HepG2 (cell line): ENCODE measurements around the gene PPM1M. TPM values are rescaled to one million over a fixed set of nuclear protein-coding genes. Genes with fewer than 3 reads are reported as not detected.
A peak's percentile ranks its signal among the peaks of the same experiment; 100 is the strongest.

ENCODE experiments used
- CHD4 ChIP-seq: fragments of 200-600 bp; sonication (generic); IDR thresholded peaks from 2 replicates; pipeline ENCODE4 v1.7.0; 2017; ENCODE audit warnings: mild to moderate bottlenecking, low read length, borderline replicate concordance
- CREB1 ChIP-seq, 2 experiments: fragments of 450-650 bp in 1 of 2; IDR thresholded peaks; 2 replicates each; pipeline ENCODE4 v1.6.1; 2016 to 2017; ENCODE audit warnings: control low read depth in 1 of 2, mild to moderate bottlenecking in 1 of 2, missing compliant biosample characterization in 1 of 2, missing genetic modification characterization in 1 of 2
- DNMT3B ChIP-seq: conservative IDR thresholded peaks from 2 replicates; pipeline ENCODE4 v1.6.1; 2016; ENCODE audit warnings: missing biosample characterization, control low read depth
- FOXA3 ChIP-seq: IDR thresholded peaks from 2 replicates; pipeline ENCODE4 v1.6.1; 2016; ENCODE audit warnings: missing genetic modification reagents, missing compliant biosample characterization
- HOXA3 ChIP-seq: sonication (generic); formaldehyde crosslinking; IDR thresholded peaks from 2 replicates; pipeline ENCODE4 v1.5.0; 2020; ENCODE audit warnings: missing genetic modification reagents
- JDP2 ChIP-seq: sonication (generic); formaldehyde crosslinking; IDR thresholded peaks from 2 replicates; pipeline ENCODE4 v1.8.1; 2022; ENCODE audit warnings: missing genetic modification reagents, borderline replicate concordance
- LCORL ChIP-seq, 2 experiments: fragments of 450-650 bp in 1 of 2; sonication (generic) in 1 of 2; formaldehyde crosslinking in 1 of 2; IDR thresholded peaks; 2 replicates each; pipeline versions ENCODE4 v1.5.0 to v1.6.1; 2017 to 2020; ENCODE audit warnings: antibody characterized with exemption in 1 of 2, missing genetic modification reagents in 1 of 2
- MED1 ChIP-seq: sonication (generic); formaldehyde crosslinking; IDR thresholded peaks from 2 replicates; pipeline ENCODE4 v1.4.0; 2020; ENCODE audit warnings: missing genetic modification reagents
- MEF2D ChIP-seq: sonication (generic); formaldehyde crosslinking; IDR thresholded peaks from 2 replicates; pipeline ENCODE4 v1.5.1; 2020; ENCODE audit warnings: mild to moderate bottlenecking, missing genetic modification reagents
- MEIS1 ChIP-seq: sonication (generic); formaldehyde crosslinking; IDR thresholded peaks from 2 replicates; pipeline ENCODE4 v1.9.0; 2021; ENCODE audit warnings: mild to moderate bottlenecking, missing genetic modification reagents, moderate library complexity, borderline replicate concordance
- NFKB2 ChIP-seq: sonication (generic); formaldehyde crosslinking; IDR thresholded peaks from 2 replicates; pipeline ENCODE4 v1.4.0; 2020; ENCODE audit warnings: missing genetic modification reagents, borderline replicate concordance
- NR2F6 ChIP-seq, 2 experiments: IDR thresholded peaks; 2 replicates each; pipeline ENCODE4 v1.6.1; 2016; ENCODE audit warnings: antibody characterized with exemption in 1 of 2, mild to moderate bottlenecking in 1 of 2
- RARA ChIP-seq: IDR thresholded peaks from 2 replicates; pipeline ENCODE4 v1.6.1; 2016; ENCODE audit warnings: missing genetic modification reagents, missing compliant biosample characterization
- SMARCE1 ChIP-seq: fragments of 450-650 bp; IDR thresholded peaks from 2 replicates; pipeline ENCODE4 v1.6.1; 2017; ENCODE audit warnings: borderline replicate concordance
- SRF ChIP-seq: IDR thresholded peaks from 2 replicates; pipeline ENCODE4 v1.6.1; 2011; ENCODE audit warnings: mild to moderate bottlenecking, low read depth, low read length, moderate library complexity
- SRY ChIP-seq: sonication (generic); formaldehyde crosslinking; IDR thresholded peaks from 2 replicates; pipeline ENCODE4 v1.8.0; 2022; ENCODE audit warnings: mild to moderate bottlenecking, missing genetic modification reagents
- ZBTB26 ChIP-seq: IDR thresholded peaks from 2 replicates; pipeline ENCODE4 v1.6.1; 2016; ENCODE audit warnings: missing compliant biosample characterization, missing genetic modification reagents, borderline replicate concordance
- ZBTB7A ChIP-seq: sonication (generic); formaldehyde crosslinking; IDR thresholded peaks from 2 replicates; pipeline ENCODE4 v1.8.0; 2022; ENCODE audit warnings: mild to moderate bottlenecking, missing genetic modification reagents
- ZMYM2 ChIP-seq: sonication (generic); formaldehyde crosslinking; IDR thresholded peaks from 2 replicates; pipeline ENCODE4 v1.8.0; 2022; ENCODE audit warnings: mild to moderate bottlenecking, missing genetic modification reagents
- ZNF678 ChIP-seq: sonication (generic); formaldehyde crosslinking; IDR thresholded peaks from 2 replicates; pipeline ENCODE4 v1.4.0; 2020; ENCODE audit warnings: mild to moderate bottlenecking, missing genetic modification reagents
- ZNF746 ChIP-seq: sonication (generic); formaldehyde crosslinking; IDR thresholded peaks from 2 replicates; pipeline ENCODE4 v1.8.0; 2022; ENCODE audit warnings: mild to moderate bottlenecking, missing genetic modification reagents
- polyA plus RNA-seq, 8 experiments: library from polyadenylated mRNA; depleted of rRNA in 3 of 8; stranded (reverse) in 7 of 8; unstranded in 1 of 8; fragments of >200 nt; fragmentation: Illumina TruSeq in 4 of 8; extraction: Trizol in 4 of 8; gene quantifications; 2 replicates each; pipeline versions ENCODE4 v1.2.1 to v1.2.3, GENCODE V29; 2011 to 2016; ENCODE audit warnings: low read depth in 4 of 8, missing spikeins in 1 of 8, mixed read lengths in 1 of 8; ENCODE audit not compliant: insufficient read depth in 1 of 8
- total RNA-seq, 5 experiments: library from RNA; depleted of rRNA; stranded (reverse); fragments of >200 nt; fragmentation: Illumina TruSeq; extraction: Trizol; gene quantifications; 2 replicates each; pipeline ENCODE4 v1.2.3, GENCODE V29; 2016; ENCODE audit warnings: low read depth in 1 of 5
- TF ChIP-seq, protein P1 (sequence below): IDR thresholded peaks from 2 replicates; pipeline ENCODE4 v1.6.1; 2016; ENCODE audit warnings: control low read depth
- TF ChIP-seq, protein P2 (sequence below): sonication (generic); formaldehyde crosslinking; IDR thresholded peaks from 2 replicates; pipeline ENCODE4 v1.4.0; 2020; ENCODE audit warnings: mild to moderate bottlenecking, missing genetic modification reagents, borderline replicate concordance

Gene PPM1M
- total and polyA plus RNA-seq, 2 of the 13 experiments (the other 11 are each of a cell fraction or from before 2014, with no cell fraction given), result 2.5 to 5.9 TPM

GRCh38 chr3:52211268-52211891 lies 34.2 kb upstream of the PPM1M start (continued):
- TF ChIP-seq, protein P1, sequence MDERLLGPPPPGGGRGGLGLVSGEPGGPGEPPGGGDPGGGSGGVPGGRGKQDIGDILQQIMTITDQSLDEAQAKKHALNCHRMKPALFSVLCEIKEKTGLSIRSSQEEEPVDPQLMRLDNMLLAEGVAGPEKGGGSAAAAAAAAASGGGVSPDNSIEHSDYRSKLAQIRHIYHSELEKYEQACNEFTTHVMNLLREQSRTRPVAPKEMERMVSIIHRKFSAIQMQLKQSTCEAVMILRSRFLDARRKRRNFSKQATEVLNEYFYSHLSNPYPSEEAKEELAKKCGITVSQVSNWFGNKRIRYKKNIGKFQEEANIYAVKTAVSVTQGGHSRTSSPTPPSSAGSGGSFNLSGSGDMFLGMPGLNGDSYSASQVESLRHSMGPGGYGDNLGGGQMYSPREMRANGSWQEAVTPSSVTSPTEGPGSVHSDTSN, result no peak
- TF ChIP-seq DNMT3B (no peak), SMARCE1 (no peak), RARA (CRISPR knock-in tag) (peak; percentile 88), ZBTB7A (0 out of 2 replicates have a peak, but pooled peaks have one; percentile 15), CHD4 (no peak), SRY (CRISPR knock-in tag) (no peak), ZNF678 (no peak), ZMYM2 (CRISPR knock-in tag) (0 out of 2 replicates have a peak, but pooled peaks have one; percentile 8), HOXA3 (CRISPR knock-in tag) (peak; percentile 27; the same call in 1 of the 2 replicates), MEF2D (0 out of 2 replicates have a peak, but pooled peaks have one; percentile 11), MEIS1 (no peak), JDP2 (no peak), CREB1 (IDR thresholded peaks at IDR 0.05) (no peak), CREB1 (CRISPR knock-in tag; IDR thresholded peaks at IDR 0.05) (no peak), MED1 (CRISPR knock-in tag) (peak; percentile 35; the same call in 1 of the 2 replicates), NFKB2 (CRISPR knock-in tag) (no peak), ZBTB26 (CRISPR knock-in tag) (peak; percentile 100), ZNF746 (CRISPR knock-in tag) (peak; percentile 12; the same call in 1 of the 2 replicates), NR2F6 (IDR thresholded peaks at IDR 0.05) (no peak), NR2F6 (CRISPR knock-in tag; IDR thresholded peaks at IDR 0.05) (peak; percentile 29; the same call in 1 of the 2 replicates), SRF (peak; percentile 25; the same call in 1 of the 2 replicates), LCORL (IDR thresholded peaks at IDR 0.05) (no peak), LCORL (CRISPR knock-in tag; IDR thresholded peaks at IDR 0.05) (0 out of 2 replicates have a peak, but pooled peaks have one; percentile 9), FOXA3 (CRISPR knock-in tag) (0 out of 2 replicates have a peak, but pooled peaks have one; percentile 22)
- TF ChIP-seq, protein P2, sequence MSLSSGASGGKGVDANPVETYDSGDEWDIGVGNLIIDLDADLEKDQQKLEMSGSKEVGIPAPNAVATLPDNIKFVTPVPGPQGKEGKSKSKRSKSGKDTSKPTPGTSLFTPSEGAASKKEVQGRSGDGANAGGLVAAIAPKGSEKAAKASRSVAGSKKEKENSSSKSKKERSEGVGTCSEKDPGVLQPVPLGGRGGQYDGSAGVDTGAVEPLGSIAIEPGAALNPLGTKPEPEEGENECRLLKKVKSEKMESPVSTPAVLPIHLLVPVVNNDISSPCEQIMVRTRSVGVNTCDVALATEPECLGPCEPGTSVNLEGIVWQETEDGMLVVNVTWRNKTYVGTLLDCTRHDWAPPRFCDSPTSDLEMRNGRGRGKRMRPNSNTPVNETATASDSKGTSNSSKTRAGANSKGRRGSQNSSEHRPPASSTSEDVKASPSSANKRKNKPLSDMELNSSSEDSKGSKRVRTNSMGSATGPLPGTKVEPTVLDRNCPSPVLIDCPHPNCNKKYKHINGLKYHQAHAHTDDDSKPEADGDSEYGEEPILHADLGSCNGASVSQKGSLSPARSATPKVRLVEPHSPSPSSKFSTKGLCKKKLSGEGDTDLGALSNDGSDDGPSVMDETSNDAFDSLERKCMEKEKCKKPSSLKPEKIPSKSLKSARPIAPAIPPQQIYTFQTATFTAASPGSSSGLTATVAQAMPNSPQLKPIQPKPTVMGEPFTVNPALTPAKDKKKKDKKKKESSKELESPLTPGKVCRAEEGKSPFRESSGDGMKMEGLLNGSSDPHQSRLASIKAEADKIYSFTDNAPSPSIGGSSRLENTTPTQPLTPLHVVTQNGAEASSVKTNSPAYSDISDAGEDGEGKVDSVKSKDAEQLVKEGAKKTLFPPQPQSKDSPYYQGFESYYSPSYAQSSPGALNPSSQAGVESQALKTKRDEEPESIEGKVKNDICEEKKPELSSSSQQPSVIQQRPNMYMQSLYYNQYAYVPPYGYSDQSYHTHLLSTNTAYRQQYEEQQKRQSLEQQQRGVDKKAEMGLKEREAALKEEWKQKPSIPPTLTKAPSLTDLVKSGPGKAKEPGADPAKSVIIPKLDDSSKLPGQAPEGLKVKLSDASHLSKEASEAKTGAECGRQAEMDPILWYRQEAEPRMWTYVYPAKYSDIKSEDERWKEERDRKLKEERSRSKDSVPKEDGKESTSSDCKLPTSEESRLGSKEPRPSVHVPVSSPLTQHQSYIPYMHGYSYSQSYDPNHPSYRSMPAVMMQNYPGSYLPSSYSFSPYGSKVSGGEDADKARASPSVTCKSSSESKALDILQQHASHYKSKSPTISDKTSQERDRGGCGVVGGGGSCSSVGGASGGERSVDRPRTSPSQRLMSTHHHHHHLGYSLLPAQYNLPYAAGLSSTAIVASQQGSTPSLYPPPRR, result no peak
